Lung microvascular endothelial cell (primary cell): ENCODE results near the gene NINJ1. TPM values are rescaled to one million over a fixed set of nuclear protein-coding genes. Genes with fewer than 3 reads are reported as not detected.
A peak's percentile ranks its signal among the peaks of the same experiment; 100 is the strongest.

Experiments used
- DNase-seq, 2 donors: peaks; one replicate each; pipeline versions ENCODE4 v3.0.0 to v3.0.0-alpha.2; 2010; ENCODE audit warnings: low read depth in 2 of 2
- total RNA-seq: library from RNA; depleted of rRNA; stranded (reverse); fragments of >200 nt; gene quantifications from 2 replicates; pipeline ENCODE4 v1.2.1, GENCODE V29; 2014

The NINJ1 gene
- total RNA-seq, 1 donor from 2014 or later = 37.5 TPM

DNA sequence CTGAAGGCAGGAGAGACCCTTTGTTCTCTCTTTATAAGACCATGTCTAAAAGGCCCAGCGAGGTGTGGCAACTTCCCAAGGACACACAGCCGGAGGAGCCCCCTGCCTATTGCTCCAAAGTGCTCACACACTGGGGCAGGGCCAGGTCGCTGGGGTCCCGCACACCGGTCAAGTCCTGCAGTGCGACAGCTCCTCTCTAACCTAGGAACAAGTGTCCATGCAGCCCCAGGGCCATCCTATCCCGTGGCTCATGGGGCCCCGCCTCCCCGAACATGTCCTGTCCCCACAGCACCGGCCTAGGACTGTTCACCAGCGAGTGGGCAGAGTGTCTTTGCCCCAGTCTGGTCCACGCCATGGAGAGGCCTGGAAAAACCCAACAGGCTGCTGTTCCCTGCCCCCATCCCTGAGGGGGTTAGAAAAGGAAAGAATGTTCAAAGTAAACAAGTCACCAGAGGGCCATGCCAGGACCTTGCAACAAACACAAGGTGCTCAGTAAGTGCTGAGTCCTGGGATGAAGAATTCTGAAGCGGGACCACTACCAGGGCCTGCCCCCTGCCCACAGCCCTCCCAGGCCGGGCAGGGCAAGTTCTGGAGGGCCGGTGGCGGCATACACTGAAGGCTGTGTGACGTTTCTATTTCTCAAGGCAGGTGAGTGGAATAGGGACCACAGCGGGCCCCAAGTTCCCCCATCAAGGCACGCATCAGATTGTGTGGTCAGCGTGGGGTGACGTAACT is 938 bp downstream of the NINJ1 start:
- DNase-seq = peak; percentile 32 to 44

DNA sequence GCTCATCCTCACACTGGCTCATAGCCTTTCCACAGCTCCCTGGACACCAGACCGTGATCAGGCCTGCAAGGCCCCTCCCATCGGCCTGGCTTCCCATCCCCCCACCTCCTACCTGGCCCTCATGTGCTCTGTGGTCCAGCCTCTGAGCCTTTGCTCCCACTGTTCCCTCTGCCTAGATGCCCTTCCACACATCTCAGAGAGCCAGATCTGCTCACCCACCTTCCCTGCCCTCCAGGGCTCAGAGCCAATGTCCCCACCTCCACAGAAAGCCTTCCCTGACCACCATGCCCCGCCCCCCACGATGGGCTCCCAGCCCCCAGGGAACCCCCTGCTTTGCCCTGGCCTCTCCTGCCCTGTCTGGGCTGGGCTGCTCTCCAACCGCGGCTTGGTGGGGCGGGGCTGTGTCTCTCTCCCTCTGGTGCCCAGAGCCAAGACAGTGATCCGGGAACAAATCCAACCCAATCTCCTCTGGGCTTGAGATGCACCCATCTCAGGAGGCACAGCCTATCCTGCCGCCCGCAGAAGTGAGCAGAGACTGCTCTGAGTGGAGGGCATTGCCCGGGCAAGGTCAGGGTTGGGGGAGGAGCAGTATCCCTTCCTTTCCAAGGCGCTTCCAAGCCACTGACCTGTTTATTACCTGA is 1.6 kb downstream of the NINJ1 start:
- peak in 1 of 2 donors; percentile 27 for DNase-seq

DNA sequence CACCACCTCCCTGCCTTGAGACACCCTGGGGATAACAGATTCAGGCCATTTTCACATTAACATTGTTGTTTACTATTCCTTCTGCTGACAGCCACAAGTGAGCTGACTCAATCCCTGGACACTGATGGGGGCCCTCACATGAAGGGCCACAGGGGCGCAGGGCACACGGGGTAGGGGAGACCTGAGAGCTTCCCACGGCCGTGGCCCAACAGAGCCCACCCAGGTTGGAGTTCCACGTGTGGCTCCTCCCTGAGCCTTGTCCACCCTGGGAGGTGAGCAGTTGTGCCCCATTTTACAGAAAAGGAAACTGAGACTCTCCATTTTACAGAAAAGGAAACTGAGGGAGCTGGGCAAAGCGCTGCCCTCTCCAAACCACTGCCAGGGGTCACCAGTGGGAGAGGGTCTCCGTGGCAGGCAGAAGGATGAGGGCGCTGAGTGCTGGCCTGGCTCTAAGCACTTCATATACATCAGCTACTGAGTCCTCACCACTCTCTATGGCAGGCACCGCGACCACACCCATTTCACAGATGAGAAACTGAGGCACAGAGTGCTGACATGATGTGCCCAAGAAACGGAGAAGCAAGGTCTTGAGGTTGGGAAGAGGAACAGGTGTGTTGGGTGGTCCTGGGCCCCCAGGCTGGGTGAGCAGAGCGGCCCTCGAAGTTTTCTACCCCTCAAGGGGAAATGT is 2.3 kb downstream of the NINJ1 start:
- DNase-seq = no peak

DNA sequence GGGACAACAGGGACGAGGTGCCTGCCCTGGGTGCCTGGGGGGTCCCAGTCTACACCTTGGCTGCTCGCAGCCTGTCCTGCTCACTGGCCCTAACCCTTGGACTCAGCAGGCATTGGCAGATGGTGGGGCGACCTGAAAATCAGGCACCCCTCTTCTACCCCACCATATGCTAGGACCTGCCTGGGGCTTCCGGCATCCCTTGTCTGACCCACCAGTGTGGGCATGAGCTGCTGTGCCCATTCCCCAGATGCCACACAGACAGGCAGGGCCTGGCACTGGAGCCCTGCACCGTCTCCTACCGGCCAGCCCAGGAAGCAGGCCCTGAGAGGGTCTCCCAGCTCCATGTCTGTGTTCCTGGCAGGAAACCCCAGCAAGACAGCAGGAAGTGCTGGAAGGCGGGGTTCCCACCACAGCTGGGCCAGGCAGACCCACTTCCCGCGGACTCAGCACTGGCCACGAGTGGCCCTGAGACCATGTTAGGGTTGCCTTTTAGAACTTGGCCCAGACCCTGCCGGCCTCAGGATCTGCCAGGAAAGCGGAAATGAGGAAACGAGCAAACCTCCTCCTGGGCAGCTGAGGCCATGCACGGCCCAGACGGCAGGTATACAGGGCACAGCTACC is 3.1 kb downstream of the NINJ1 start:
- DNase-seq = peak; percentile 56 to 60

DNA sequence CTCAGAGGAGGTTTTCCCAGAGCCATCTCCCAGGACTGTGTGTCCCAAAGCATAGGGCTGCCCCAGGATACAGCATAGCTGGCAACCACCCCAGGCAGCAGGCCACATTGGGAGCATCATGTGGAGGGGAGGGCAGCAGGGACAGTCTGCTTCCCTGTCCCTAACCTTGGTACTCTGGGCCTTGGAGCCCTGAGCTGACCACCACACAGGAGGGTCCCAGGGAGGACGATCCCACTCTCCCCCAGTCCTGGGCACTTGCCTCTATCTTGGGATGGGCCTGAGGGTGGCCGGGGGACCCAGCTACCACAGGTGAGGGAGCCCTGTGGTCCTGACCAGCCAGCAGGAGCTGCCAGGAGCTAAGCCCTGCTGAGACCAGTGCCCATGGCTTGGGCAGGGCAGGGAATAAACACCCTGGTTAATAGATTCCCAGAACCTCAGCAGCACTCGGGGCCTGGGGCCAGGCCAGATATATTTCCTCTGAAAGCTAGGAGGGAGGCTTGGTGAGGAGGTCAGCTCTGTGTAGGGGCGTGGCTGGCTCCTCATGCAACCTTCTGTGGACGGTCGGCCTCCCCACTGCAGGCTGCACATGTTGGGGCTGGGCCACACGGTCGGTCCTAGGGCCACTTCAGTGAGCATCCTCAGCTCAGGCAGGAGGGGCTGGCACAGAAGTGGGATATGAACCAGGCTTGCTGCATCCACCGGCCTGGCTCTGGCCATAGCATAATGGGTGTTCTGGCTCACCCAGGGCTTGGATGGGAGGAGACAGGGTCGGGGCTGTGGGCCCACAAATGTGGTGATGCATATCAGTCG is 4.2 kb downstream of the NINJ1 start:
- no peak for DNase-seq

DNA sequence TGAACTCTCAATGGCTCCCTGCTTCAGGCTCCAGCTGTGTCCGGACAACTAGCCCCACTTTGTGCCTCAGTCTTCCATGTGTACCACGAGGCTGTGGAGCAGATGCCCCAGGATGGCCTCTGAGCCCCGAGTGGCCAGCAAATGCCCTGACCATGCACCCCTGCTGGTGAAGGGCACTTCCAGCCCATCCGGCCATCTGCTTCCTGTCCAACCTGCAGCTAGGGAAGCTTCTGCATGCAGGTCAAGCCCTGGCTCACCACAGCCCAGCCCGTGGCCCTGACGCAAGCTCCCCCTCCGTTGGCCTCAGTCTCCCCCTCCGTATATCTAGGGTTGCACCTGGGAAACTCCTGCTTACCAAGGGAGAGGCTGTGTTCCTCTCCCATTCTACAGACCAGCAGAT is 4.8 kb downstream of the NINJ1 start:
- DNase-seq = peak; percentile 89 to 93

DNA sequence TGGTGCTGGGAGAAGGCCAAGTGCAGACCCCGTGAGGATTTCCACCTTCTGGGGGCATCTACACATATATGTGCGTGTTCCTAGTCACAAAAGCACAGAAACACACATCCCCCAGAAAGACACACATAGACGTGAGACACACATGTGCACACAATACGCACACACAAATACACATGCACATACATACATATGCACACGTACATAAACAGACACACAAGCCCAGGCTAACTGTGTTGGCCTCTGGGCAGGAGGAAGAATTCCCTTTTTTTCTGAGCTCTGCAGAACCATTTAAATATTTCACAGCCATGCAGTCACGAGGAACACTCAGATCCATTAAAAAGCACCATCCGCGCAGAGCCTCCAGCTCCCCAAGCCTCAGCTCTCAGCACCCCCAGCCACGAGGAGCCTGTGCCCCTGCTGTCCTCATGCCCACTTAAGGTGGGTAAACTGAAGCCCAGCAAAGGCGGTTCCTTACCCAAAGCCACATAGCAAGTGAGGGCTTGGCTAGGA is 5.3 kb downstream of the NINJ1 start:
- DNase-seq = no peak

DNA sequence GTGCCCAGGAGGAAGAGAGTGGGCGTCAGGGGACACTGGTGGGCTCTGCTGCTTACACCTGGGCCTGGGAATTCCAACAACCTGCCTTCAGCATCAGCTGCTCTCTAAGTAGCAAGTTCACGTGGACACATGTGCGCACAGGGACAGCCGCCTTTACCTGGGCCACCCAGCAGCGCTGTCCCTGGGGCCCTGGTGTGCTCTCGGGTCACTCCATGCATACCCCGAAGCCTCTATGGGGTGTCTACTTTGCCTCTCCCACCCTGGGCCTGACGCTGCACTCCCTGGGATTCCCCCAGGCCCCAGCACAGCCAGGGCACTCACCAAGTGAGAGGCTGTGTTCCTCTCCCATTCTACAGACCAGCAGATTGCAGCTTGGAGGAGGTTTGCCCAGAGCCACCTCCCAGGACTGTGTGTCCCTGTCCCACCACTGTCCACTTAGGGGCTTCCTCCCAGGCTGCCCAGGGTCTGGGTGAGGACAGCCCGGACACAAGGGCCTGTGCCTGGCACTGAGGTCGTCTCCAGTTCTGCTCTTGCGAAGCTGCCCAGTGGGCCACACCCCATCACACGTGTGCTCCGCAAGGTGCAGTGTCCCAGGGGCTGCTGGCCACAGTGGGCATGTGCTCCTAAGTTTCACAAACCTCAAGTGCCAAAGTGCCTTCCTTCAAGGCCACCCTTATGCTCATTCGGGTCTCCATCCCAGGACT is 5.9 kb downstream of the NINJ1 start:
- DNase-seq = no peak

DNA sequence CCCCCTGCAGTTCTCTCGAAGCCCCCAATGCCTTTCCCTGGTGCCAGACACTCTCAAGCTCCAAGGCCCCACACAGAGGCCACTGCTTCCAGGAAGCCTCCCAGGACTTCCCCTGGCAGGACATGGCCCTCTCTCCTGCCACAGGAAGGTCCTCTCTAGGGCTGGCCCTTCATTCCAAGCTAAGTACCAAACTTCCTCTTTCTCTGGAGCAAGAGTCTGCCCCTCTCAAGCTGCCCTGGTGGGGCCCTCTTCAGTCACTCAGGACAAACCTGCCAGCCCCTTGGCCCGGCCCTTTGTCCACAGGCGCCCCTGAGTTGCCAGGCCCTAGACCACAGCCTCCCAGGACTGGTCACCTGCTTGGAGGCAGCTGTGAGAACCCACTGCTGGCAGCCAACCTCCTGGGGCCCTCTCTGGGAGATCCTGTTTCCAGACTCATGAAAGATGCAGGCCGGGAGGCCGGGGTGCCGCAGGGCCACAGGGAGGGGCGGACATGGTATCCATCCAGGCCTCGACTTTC is 6.6 kb downstream of the NINJ1 start:
- no peak for DNase-seq

DNA sequence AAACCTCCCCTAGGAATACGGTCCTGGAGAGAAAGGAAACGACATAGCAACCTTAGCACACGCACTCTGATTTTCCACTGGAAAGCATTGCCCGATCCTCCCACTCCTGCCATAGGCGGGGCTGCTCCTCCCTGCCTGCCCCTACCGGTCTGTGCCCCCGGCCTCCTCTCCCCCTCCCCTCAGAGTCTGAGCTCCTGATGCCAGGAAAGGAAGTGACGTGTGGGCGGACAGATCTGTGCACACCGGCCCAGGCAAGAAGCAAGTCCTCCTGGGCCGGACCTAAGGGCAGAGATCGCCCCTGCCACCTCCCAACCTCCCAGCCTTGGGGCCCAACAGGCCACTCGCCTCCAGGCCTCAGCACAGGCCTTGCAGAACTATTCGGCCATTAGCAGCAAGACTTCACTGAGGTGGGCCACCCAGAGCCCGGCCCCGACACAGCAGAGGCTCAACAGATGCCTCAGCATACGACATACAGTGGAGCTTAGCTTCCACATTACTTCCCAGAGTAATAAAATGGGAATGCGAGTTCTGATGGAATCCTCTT is 7.2 kb downstream of the NINJ1 start:
- DNase-seq = peak; percentile 33 to 85

DNA sequence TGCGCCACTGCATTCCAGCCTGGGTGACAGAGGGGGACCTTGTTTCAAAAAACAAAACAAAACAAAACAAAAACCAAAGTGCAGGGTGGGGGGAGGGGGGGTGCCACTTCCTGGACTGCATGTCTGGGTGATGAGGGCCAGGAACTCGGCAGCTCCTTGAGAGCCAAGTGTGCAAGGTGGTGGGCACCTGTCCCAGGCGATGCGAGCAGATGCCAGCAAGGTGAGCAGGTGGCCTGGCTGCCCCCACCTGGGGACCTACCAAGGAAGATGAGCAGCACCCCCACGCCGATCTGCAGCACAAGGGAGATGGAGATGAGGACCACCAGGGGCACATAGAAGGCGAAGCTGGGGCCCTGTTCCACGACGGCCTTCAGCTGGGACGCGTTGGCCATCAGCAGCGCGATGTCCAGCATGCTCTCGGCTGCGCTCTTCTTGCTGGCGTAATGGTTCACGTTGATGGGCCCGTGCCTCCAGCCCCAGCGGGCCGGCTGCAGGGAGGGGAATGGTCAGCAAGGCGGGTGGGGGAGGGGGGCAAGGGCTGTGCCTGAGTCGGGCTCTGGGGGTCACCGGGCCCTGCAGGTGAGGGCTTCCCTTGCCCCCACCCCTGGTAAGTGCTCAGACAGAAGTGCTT is 7.8 kb downstream of the NINJ1 start:
- no peak for DNase-seq

DNA sequence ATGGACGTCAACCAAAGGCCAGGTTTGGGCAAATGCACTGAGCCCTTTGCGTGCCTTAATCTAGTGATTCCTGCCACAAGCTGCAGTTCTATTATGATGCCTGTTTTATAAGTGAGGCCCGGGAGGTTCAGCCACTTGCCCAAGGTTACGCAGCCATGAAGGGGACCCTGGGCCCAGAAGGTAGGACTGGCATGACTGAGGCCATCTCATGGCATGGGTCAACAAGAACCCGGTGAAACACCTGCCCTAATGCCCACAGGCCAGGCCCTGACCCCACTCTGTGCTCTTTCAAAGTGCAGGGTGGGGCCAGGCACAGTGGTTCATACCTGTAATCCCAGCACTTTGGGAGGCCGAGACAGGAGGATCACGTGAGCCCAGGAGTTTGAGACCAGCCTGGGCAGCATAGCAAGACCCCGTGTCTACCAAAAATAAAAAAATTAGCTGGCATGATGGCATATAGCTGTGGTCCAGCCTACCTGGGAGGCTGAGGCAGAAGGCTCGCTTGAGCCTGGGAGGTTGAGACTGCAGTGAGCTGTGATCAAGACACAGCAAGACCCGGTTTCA is 8.6 kb downstream of the NINJ1 start:
- DNase-seq = no peak

DNA sequence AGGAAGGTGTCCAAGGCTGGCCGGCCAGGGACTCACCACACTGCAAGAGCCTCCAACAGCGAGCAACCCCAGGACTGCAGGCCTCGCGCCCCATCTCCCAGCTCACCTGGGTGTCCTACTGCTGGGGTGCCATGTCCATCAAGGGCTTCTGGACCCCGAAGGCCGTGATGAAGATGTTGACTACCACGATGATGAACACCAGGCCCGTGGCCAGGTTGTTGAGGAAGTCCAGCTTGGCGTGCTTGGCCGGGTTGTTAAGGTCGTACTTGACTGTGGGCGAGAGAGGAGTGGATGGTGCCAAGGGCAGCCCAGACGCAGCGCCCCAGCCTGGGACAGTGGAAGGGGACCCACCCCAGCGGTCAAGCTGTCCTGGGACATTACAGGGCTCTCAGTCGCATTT is 9.3 kb downstream of the NINJ1 start:
- no peak for DNase-seq

DNA sequence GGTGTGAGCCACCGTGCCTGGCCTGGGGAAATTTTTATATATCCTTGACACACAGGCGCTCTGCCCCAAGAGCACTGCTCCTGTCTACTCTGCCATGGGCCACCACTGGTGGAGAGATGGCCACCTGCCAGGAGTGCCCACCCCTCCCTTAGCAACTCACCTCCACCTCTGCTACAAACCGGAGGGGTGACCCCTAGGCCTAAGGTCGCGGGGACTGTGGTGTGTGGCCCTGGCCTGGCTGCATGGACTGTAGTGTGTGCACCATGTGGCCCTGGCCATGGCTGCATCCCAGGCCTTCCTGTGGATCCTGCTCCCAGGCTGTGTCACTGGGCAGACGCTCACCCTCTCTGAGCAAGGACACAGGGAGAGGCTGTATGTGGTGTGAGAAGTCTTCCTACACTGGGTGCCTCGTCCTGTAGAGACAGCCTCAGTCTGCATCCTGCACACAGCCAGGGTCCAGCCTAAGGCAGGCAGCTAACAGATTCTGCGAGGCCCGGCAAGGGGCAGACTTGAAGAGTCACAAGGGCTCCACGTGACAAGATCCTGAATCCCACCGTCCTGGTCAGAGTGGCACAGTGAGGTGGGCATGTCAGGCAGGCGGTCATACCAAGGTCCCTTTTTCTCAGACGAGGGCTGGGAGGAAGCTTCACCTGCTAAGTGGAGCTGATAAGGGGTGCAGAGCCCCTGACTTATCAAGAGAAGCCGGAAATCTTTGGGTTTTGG is 10.3 kb downstream of the NINJ1 start:
- DNase-seq = no peak

DNA sequence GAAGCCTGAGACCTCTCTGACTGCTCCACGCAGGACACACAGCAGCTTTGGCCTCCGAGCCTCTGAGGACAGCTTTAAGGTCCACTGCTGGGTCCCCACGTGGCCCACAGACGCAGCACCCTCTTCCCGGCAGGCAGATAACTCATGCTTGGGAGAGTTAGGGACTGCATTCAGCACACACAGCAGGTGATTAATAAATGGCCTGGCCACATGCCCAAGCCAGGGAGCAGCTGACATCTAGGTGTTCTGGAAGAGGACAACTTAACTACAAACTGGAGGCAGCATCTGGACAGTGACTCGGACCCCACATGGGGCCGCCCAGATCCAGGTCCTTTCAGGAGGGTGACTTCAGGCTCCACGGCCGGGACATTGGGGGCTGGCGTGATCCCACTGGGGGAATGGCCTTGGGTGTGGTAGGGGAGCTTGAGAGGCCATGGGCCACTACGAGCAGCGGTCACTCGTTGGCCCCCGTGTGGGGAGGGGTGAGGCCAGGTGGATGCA is 11.3 kb downstream of the NINJ1 start:
- no peak for DNase-seq

DNA sequence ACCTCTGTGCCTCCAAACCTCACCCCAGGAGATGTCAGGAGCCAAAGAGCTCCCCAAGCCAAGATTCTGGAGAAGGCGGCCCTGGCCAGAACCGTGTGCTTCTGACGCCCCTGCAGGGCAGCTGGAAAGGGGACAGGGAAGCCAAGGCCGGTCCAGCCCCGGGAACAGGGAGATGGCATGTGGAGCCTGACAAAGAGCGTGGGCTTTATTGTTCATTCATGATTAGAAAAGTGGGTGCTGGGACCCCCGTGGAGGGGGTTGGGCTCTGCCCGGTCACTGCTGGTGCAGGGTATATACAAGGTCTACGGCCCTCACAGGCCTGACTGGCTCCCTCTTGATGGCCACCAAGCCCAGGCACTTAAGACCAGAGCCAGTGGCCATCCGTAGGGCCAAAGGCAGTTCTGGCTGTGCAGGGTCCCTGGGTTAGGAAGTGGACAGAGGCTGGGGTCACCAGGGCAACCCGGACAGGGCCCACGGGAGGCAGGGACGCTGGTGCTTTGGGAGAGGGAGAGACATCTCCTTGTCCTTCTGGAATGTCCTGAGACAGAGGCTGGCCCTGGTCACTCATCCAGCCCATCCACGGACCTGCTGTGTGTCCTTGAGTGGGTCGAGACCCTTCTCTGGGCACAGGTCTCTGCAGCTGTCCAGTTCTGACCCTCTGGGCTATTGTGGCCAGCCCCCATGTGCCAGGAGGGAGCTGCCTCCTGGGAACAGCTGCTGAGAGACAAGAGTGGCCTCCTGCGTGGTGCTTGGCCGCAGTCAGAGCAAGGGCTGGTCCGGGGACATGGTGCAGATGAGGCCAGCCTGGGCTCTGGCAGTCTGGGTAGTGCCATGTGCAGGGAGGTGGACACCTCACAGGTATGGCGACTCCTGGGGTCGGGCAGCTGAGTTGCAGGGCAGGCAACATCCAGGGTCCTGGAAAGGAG is 12.5 kb downstream of the NINJ1 start:
- no peak for DNase-seq

DNA sequence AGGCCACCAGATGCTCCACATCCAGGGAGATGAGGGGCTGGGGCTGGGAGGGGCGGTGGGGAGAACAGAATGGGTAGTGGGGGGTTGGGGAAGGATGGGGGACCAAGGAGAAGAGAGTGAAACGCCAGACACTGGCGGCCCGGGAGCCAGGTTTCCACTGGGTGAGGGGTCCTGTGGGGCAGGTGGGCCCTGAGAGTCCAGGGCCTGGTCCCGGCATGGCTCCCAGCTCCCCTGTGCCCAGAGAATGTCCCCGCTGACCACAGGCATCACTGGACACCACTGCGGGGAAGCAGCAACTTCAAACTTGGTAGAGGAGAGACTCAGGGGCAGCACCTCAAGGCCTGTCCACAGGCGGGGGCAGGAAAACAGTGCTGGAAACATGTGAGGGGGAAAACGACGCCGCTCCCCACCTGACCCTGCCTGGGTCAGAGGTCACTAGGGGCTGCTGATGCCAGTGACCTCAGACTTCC is 13.2 kb downstream of the NINJ1 start:
- no peak for DNase-seq
